ENCODE results near the gene PIEZO1.
A peak's percentile ranks its signal among the peaks of the same experiment; 100 is the strongest.

PIEZO1 gene

GRCh38 chr16:88699180-88699579 lies 85.8 kb downstream of the PIEZO1 start:
- no peak for DNase-seq

DNA sequence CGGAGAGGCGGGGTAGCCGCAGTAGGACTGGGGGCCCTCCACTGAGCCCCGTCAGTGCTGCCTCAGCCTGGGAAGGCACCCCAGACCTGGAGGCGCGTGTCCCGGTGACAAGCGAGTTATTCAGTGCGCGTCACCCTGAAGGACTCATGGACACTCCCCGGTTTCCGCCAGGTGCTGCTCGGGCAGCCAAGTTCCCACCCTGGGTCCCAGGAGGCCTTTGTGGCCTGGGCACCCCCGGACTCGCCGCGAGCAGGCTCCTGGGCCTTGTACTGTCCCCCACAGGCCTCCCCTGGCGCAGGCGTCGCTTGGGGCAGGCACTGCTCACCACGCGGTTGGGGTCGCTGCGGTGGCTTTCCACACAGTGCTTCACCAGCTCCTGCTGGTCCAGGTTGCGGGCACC lies 86.4 kb downstream of the PIEZO1 start:
- no peak for DNase-seq

DNA sequence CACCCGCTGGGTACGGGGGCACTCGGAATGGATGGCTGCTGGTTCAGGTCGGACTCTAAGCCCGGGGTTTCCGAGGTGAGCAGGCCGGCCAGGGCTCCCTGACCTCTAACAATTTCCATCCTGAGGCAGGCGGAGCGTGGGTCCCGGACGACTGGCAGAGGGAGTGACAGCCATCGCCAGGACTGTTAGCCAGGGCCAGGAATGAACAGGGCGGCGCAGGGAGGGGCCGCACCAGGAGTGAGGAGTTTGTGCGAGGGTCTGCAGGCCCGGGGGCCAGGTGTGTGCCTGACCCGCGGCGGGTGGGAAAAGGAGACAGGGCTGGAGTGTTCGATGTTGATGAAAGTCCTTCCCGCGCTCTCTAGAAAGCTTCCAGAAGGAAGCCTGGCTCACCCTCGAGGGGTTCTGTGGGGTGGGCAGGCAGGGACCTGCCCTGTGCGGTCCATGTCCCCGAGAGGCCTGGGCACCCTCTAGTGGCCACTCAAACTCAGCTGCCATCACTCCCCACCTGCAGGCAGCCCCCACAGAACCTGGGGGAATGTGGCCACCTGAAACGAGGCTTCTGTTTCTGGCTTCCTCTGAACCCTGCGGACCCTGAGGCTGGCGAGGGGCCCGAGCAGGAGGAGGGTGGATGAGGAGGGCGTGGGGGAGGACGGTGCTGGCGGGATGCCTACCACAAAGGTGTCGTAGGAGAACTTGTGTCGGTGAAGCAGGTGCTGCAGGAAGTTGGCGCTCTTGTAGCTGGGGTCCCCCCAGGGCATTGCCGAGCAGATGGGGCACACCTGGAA lies 87.0 kb downstream of the PIEZO1 start:
- no peak for DNase-seq

- DNase-seq, result no peak
These were observed 87.7 kb downstream of the PIEZO1 start for GRCh38 chr16:88697116-88697830.

DNA sequence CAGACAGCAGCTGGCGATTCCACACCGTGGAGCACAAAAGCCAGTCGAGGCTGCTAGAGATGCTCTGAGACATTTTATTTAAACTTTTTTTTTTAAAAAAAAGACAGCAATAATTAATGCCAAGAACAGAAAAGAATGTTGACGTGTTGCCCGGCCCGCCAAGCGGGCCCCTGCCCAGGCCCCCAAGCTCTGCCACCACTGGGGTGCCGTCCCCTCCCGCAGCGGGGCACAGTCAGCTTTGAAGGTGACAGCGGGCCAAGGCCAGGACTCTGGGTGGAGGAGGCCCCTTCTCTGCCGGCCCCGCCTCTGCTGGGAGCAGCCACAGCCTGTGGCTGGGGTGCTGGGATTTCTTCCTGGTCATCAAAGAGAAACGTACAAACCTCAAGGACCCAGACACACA lies 88.6 kb downstream of the PIEZO1 start:
- DNase-seq, result no peak

GRCh38 chr16:88695753-88696152 lies 89.3 kb downstream of the PIEZO1 start:
- DNase-seq, result no peak

DNA sequence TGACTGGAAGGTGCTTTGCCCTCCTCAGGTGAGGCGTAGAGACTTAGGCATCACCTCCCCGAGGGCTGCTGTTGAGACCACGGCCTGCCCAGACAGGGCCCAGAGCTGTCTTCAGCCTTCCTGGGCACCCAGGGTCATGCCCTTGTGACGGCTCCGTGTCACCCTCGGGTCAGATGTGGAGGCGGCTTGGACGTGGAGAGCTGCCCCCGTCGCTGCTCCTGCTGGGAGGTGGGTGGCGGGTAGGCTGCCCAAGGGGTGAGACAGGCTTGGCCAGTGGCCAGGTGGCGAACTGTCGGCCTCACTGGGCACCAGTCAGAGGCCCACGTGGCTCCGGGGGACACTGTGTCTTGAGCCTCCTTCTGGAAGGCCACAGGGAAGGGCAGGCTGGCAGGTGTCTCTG lies 89.8 kb downstream of the PIEZO1 start:
- no peak for DNase-seq

- DNase-seq, result no peak
These were observed 90.6 kb downstream of the PIEZO1 start for GRCh38 chr16:88694221-88695087.

DNA sequence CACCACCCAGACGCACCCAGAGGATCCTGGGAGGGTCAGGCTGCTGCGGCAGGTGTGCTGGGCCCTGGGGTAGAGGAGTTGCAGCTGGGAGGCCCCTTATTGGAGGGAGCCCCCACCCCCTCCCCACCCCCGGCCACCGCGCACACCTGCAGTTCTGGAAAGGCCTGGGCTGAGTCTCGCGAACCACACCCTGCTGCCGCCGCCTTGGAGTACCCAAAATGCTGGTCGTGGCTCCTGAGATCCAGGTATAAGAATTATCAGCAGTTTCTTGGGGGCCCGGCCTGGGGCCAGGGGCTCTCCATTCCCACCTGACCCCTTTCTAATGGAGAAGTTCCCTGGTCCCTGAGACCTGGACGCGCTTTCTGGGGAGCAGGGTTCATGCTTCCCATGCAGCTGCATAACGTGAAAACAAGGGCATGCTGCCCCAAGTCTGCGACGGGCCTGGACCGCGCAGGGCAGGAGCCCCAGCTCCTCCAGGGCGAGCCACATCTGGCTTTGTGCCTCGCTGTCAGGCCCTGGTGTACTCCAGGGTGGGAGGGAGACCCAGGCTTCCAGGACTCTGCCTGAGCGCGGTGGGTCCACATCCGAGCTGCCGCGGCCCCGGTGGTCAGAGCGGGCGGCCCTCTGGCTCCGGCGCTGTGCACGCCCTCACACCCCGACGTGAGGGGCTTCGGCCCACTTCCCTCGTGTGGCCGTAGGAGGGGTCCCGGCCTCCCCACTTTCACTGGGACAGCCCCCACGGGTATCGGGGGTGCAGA lies 91.4 kb downstream of the PIEZO1 start:
- DNase-seq, result no peak

GRCh38 chr16:88692861-88693260 lies 92.2 kb downstream of the PIEZO1 start:
- DNase-seq, result no peak

DNA sequence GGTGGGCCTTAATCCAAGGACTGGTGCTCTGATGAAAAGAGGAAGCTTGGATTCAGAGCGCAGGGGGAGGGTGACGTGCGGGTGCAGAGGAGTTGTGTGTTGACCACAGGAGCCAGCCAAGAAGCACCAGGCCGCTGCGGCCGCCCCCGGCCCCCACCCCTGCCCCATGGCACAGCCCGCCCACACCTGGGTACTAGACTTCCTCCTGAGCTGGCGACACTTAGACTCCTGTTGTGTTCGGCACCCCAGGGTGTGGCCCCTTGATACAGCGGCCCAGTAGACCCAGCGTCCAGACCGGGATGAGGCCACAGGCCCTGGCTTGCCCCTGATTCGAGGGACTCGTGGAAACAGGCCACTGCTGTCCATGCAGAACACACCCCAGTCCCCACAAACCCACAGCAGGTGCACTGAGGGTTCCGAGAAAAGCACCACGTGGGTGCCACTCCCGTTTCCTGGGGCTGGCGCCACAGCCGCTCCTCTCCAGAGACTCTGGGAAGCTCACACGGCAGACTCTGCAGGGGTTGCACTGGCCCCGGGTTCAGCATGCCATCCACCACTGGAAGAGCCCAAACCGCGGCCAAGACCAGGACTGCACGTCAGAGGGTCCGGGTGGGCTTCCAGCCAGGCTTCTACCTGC lies 93.0 kb downstream of the PIEZO1 start:
- DNase-seq, result no peak

- DNase-seq, result no peak
These were observed 93.7 kb downstream of the PIEZO1 start for GRCh38 chr16:88691129-88691813.

GRCh38 chr16:88690341-88691128 lies 94.5 kb downstream of the PIEZO1 start:
- no peak for DNase-seq

DNA sequence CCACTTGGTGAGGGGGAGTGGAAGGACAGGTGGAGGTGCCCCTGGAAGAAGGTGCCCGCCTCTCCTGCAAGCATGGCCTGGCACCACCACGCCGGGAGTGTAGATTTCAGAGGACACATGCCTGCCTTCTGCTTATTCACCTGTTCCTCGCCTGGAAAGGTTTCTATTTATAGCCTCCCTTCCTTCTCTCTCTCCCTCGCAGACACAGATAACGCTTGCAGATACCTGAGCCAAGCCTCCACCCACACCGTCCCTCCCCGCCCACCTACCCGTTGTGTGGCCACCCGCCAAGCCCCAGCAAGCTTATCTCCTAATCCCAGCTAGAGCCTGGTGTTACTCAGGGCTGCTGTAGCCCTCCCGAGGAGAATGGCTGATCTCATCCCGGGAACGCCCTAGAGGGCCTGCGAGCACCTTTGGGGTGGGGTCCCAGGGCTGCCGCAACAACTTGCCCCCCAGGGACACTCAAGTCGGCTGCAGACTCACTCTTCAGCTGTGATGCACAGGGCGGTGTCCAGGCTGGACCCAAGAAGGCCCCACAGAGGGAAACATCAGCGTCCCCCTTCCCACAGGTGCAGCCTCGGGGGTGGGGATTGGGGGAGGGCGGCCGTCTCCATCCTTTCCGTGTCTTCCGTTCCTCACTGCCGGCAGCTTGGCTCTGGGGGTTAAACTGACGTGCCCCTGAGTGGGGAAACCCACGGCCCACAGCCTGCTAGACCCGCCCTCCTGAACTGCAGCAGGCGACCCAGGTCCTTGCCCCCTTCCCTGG lies 96.8 kb downstream of the PIEZO1 start:
- no peak for DNase-seq

- DNase-seq, result no peak
These were observed 97.4 kb downstream of the PIEZO1 start for GRCh38 chr16:88687676-88688012.

DNA sequence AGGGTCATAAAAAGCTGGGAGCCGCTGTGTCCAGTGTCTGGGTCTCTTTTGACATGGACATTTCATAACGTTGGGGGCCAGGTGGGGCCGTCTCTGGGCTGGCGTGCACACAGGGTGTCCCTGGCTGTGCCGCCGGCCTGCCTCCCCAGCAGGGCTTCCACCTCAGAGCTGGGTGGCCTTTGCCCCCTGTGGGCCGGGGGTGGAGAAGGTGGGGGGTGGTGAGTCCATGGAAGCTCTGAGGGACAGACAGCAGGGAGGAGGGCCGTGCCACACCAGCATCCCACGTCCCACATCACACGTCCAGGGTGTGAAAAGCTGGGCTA lies 97.8 kb downstream of the PIEZO1 start:
- no peak for DNase-seq

- DNase-seq, result peak; percentile 86
These were observed 98.4 kb downstream of the PIEZO1 start, which contains the start of gene SNAI3 for GRCh38 chr16:88686439-88687253. Gene SNAI3 (minus strand): TSS chr16:88686507. CDS start chr16:88686406, 101 bp downstream.

GRCh38 chr16:88686062-88686438 lies 99.0 kb downstream of the PIEZO1 start:
- peak; percentile 30 for DNase-seq

Measured in stimulated activated CD4-positive, alpha-beta T cell treated with anti-CD3 and anti-CD28 coated beads, Interleukin-12 subunit alpha, Interleukin-12 subunit beta, amount 100 ng/mL, for 4 hours (primary cell).